BLaER1 (cell line): ENCODE data around the gene STARD7.
"Not testable (repeated sequence)": the region's sequence is repeated elsewhere in the genome, so short reads cannot be mapped to it uniquely, and the experiment has no call there.

Source experiments
- H3K27ac ChIP-seq: shearing (Covaris generic); formaldehyde crosslinking; 2 replicates; pipeline ENCODE4 v1.8.1; 2022
- H3K27me3 ChIP-seq: shearing (Covaris generic); formaldehyde crosslinking; 2 replicates; pipeline ENCODE4 v1.8.1; 2022
- H3K36me3 ChIP-seq: shearing (Covaris generic); formaldehyde crosslinking; 2 replicates; pipeline ENCODE4 v1.8.1; 2022
- H3K4me1 ChIP-seq: shearing (Covaris generic); formaldehyde crosslinking; 2 replicates; pipeline ENCODE4 v1.8.1; 2022
- H3K4me2 ChIP-seq: shearing (Covaris generic); formaldehyde crosslinking; 2 replicates; pipeline ENCODE4 v1.8.1; 2022
- H3K4me3 ChIP-seq: shearing (Covaris generic); formaldehyde crosslinking; 2 replicates; pipeline ENCODE4 v1.8.1; 2022
- H3K9ac ChIP-seq: shearing (Covaris generic); formaldehyde crosslinking; 2 replicates; pipeline ENCODE4 v1.8.1; 2022
- H3K9me3 ChIP-seq: shearing (Covaris generic); formaldehyde crosslinking; 2 replicates; pipeline ENCODE4 v1.8.1; 2022
- H4K20me1 ChIP-seq: shearing (Covaris generic); formaldehyde crosslinking; 2 replicates; pipeline ENCODE4 v1.8.1; 2022
- Cebpa-rat ChIP-seq: shearing (Covaris generic); IDR thresholded peaks from 2 replicates; pipeline ENCODE4 v1.8.1; 2022

Gene STARD7, protein sequence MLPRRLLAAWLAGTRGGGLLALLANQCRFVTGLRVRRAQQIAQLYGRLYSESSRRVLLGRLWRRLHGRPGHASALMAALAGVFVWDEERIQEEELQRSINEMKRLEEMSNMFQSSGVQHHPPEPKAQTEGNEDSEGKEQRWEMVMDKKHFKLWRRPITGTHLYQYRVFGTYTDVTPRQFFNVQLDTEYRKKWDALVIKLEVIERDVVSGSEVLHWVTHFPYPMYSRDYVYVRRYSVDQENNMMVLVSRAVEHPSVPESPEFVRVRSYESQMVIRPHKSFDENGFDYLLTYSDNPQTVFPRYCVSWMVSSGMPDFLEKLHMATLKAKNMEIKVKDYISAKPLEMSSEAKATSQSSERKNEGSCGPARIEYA

DNA sequence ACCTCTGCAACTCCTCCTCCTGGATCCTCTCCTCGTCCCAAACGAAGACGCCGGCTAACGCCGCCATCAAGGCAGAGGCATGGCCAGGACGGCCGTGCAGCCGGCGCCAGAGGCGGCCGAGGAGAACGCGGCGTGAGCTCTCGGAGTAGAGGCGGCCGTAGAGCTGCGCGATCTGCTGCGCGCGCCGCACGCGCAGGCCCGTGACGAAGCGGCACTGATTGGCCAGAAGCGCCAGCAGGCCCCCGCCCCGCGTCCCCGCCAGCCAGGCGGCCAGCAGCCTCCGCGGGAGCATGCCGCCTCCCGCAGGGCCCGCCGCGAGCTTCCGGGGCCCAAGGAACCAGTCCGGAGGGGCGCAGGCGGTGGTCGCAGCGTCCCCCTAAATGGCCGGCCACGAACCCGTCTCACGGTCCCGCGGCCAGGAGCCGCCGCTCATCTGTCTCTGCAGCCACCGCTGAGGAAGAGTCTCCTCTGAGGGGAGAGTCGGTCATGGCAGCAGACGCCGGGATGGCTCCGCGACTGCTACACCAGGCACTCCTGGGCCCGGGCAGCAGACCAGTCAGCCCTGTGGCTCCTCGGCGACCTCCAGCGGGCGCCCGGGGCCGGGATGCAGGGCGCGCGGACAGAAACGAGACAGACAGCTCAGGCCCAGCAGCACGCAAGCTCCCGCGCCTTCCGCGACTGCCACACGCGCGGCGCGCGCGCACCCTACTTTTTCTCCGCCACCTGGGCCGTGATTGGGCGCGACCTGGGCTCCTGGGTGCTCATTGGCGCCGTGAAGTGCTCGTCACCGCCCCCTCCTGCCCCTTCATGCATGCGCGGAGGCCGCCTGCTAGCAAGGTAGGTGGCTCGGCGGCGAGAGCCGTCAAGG is at the start of gene STARD7:
Gene STARD7, minus strand, starts transcription at position 685 of the 868 bp plus-strand sequence. Its CDS starts 393 bp downstream, at position 292.
- no peaks in the 10 kb centered on the region for H3K27me3 ChIP-seq
- TF ChIP-seq Cebpa-rat = no peak
- peaks cover 65% of the 10 kb centered on the region for H3K4me1 ChIP-seq
- peaks cover 47% of the 10 kb centered on the region for H4K20me1 ChIP-seq
- peak within 1 kb of the TSS; percentile 93 for H3K4me3 ChIP-seq
- peak within 1 kb of the TSS; percentile 97 for H3K27ac ChIP-seq
- H3K4me2 ChIP-seq = peak within 1 kb of the TSS; percentile 89
- peaks cover 16% of the 10 kb centered on the region for H3K36me3 ChIP-seq
- peak within 1 kb of the TSS; percentile 97 for H3K9ac ChIP-seq
- no peaks in the 10 kb centered on the region for H3K9me3 ChIP-seq

DNA sequence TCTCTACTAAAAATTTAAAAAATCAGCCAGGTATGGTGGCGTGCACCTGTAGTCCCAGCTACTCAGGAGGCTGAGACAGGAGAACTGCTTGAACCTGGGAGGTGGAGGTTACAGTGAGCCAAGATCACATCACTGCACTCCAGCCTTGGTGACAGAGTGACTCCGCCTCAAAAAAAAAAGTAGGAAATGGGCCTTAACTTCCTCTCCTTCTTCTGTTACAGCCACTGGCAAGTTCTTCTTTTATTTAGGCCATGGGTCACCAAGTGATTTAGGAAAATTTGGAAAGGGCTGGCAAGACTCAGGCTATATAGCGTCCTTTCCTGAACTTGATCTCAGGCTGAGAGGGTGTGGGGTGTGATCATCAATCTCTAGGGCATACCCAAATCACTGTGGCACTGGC is 49.1 kb upstream of the STARD7 start:
- peaks cover 80% of the 10 kb centered on the region for H3K36me3 ChIP-seq
- H3K27me3 ChIP-seq, H3K9me3 ChIP-seq, H3K4me3 ChIP-seq, H3K9ac ChIP-seq: not testable (repeated sequence)
- peak overlapping the region; percentile 81 for H3K4me2 ChIP-seq
- peaks cover 70% of the 10 kb centered on the region for H3K4me1 ChIP-seq
- peaks cover 51% of the 10 kb centered on the region for H4K20me1 ChIP-seq
- H3K27ac ChIP-seq = peak overlapping the region; percentile 78

DNA sequence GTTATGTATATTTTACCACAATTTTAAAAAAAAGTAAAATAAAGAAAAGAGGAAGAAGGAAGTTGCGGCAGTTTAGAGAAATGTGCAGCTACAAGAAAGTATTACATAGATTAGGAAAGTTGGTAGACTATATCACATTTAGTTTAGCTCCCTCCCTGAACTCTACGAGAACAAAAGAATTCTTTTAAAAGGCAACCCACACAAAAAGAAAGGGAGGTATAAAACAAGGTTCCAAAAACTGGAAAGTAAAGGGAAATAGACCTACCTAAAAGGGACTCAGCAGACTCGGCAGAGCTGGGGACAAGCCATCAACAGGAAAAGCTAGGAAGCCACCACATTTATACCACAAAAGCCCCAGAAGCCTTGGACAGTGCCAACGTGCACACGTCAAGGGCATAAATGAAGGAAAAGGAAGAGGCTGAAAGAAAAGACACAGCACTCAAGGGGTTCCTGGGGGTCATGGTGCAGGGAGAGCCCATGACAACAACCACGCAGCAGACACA is 48.0 kb upstream of the STARD7 start:
- Histone ChIP-seq H3K27ac (peak overlapping the region; percentile 78), H3K36me3 (peaks cover 80% of the 10 kb centered on the region), H3K4me1 (peaks cover 72% of the 10 kb centered on the region), H3K4me3 (no peak overlapping the region), H3K4me2 (peak overlapping the region; percentile 81), H3K27me3 (no peaks in the 10 kb centered on the region), H3K9ac (peak overlapping the region; percentile 75), H4K20me1 (peaks cover 41% of the 10 kb centered on the region), H3K9me3 (no peaks in the 10 kb centered on the region)
- TF ChIP-seq Cebpa-rat = no peak

DNA sequence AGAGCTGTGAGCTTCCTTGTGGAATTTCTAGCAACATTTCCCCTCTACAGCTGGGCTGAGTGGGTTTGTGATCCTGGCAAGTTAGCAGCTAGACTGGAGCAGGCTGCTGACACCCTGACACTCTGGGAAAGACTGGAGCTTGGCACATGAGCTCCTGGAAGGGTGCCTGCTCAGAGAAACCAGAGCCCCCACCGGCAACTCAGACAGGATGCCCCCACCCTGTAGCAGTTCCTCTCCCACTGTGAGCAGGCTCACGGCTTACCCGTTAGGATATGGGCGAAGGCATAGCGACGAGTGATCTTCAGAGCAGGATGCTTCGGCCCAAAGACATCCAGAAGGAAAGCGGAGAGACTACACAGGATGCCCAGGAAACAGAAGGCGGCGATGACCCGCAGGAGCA is 45.9 kb upstream of the STARD7 start:
- Histone ChIP-seq H3K36me3 (peaks cover 81% of the 10 kb centered on the region), H3K4me1 (peaks cover 66% of the 10 kb centered on the region), H3K9ac (peak overlapping the region; percentile 13; the same call in 1 of the 2 replicates), H3K27ac (0 out of 2 replicates have a peak overlapping the region, but pooled peaks have one; percentile 49), H3K4me2 (no peak overlapping the region), H4K20me1 (peaks cover 20% of the 10 kb centered on the region), H3K27me3 (no peaks in the 10 kb centered on the region), H3K9me3 (no peaks in the 10 kb centered on the region), H3K4me3 (no peak overlapping the region)
- no peak for TF ChIP-seq Cebpa-rat

DNA sequence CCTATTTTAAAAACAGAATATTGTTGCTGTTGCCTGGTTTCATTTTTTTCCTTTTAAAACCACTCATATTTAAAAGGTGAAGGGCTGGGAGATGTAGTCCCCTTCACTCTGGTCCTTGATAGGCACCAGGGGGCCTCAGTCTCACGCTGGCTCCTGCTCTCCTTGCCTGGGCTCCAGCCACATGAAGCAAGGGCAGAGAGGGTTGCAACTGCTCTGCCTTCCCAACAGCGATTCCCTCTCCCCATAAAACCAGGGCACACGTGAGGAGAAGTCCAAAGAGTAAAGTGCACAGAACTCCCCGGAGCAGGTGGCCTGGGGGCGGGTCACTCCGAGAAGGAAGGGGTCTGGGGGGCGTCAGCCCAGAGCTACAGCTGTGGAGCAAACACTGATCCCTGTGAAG is 44.4 kb upstream of the STARD7 start:
- peaks cover 6% of the 10 kb centered on the region; the same call in 1 of the 2 replicates for H4K20me1 ChIP-seq
- no peak overlapping the region for H3K4me3 ChIP-seq
- TF ChIP-seq Cebpa-rat = no peak
- H3K36me3 ChIP-seq = peaks cover 70% of the 10 kb centered on the region
- H3K9me3 ChIP-seq = no peaks in the 10 kb centered on the region
- no peak overlapping the region for H3K4me2 ChIP-seq
- no peak overlapping the region for H3K9ac ChIP-seq
- no peaks in the 10 kb centered on the region for H3K27me3 ChIP-seq
- H3K27ac ChIP-seq = no peak overlapping the region
- H3K4me1 ChIP-seq = peaks cover 50% of the 10 kb centered on the region

DNA sequence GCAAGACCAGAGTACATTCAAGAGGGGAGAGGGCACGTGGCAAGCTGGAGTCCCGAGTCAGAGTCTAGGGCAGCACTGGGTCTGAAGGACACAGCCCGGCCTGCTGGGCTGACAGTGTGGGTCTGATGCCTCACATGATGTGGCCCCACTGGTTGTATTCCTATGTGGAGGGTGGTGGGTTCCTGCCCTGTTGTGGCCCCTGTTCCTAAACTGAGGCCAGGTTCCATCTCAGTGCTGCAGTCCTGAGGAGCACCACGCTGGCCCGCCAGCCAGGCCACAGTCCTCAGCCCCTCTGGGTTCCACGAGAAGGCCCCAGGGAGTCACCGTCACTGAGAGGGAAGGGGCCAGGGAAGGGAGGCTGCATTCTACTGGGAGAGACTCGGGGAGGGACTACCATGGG is 43.9 kb upstream of the STARD7 start:
- no peak overlapping the region for H3K4me3 ChIP-seq
- H3K4me2 ChIP-seq = no peak overlapping the region
- no peaks in the 10 kb centered on the region for H3K9me3 ChIP-seq
- peaks cover 70% of the 10 kb centered on the region for H3K36me3 ChIP-seq
- H3K27me3 ChIP-seq = no peaks in the 10 kb centered on the region
- TF ChIP-seq Cebpa-rat = no peak
- H3K27ac ChIP-seq = no peak overlapping the region
- 0 out of 2 replicates have a peak, but pooled peaks cover under 1% of the 10 kb centered on the region for H4K20me1 ChIP-seq
- H3K4me1 ChIP-seq = peaks cover 48% of the 10 kb centered on the region
- no peak overlapping the region for H3K9ac ChIP-seq

DNA sequence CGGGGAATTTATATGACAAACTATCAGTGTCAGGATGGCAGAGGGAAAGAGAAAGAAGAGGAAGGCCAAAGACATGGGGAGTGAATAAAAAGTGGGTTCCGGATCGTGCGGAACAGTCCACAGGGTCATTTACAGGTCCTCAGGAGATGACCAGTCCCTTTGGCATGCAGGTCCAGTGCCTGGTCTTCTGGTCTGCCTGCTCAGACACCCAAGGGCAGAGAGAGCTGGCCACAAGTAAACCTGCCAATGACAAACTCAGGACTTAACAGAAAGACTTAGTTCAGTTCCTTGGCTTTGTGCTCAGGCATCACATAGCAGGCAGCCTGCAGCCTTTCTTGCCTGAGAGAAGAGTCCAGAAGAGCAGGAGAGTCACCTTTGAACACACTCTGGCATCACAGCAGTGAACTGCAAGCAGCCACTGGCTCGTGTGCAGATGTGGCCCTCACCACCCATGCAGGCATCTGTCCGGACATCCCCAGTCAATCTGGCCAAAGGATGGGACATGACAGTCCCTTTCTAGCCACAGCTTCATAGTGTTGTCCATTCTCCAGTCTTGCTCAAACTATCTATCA is 43.2 kb upstream of the STARD7 start:
- no peaks in the 10 kb centered on the region for H3K9me3 ChIP-seq
- no peak overlapping the region for H3K27ac ChIP-seq
- no peak overlapping the region for H3K9ac ChIP-seq
- no peak overlapping the region for H3K4me2 ChIP-seq
- H3K4me1 ChIP-seq = peaks cover 48% of the 10 kb centered on the region
- no peak for TF ChIP-seq Cebpa-rat
- H3K4me3 ChIP-seq = no peak overlapping the region
- no peaks in the 10 kb centered on the region for H4K20me1 ChIP-seq
- H3K27me3 ChIP-seq = no peaks in the 10 kb centered on the region
- H3K36me3 ChIP-seq = peaks cover 70% of the 10 kb centered on the region

DNA sequence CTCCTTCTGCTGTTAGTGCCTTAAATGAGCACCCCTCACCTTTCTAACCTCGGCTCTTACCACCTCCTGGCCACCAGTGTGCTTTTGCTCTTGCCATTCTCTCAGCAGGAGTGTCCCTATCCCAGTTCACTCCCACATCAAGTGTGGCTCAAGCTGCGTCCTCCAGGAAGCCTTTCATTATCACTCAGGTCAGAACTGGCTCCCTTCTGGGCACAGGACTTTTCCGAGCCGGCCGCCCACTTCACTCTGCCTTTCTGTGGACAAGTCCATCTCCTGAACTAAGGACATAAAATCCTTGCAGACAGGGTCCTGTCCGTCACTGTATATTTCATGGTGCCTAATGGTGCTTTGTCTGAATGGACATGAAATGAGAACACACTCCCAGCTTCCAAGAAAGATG is 41.6 kb upstream of the STARD7 start:
- Histone ChIP-seq H4K20me1 (no peaks in the 10 kb centered on the region), H3K4me2 (no peak overlapping the region), H3K27me3 (no peaks in the 10 kb centered on the region), H3K9ac (0 out of 2 replicates have a peak overlapping the region, but pooled peaks have one; percentile 16), H3K9me3 (no peaks in the 10 kb centered on the region), H3K4me3 (no peak overlapping the region), H3K4me1 (peaks cover 53% of the 10 kb centered on the region), H3K36me3 (peaks cover 59% of the 10 kb centered on the region), H3K27ac (0 out of 2 replicates have a peak overlapping the region, but pooled peaks have one; percentile 29)
- no peak for TF ChIP-seq Cebpa-rat

DNA sequence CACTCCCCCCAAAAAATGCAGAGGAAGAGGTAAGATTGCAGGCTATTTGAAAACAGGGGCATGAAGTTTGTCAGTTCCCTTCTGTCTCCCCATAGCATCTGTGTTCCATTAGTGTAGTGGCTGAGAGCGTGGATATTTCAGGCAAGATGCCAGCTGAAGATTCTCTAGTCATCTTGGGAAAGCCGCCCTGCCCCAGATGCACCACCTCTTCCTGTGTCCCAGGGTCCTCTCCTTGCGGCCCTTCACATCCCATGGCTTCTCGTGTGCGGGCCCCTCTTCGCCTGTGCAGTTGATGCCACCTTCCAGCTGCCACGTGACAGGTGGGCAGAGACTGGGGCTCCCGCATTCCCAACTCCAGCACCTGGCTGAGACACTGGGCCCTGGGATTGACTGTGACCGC is 41.0 kb upstream of the STARD7 start:
- H3K4me1 ChIP-seq = peaks cover 50% of the 10 kb centered on the region
- H3K36me3 ChIP-seq = peaks cover 53% of the 10 kb centered on the region
- no peak overlapping the region for H3K9ac ChIP-seq
- no peak for TF ChIP-seq Cebpa-rat
- no peak overlapping the region for H3K4me3 ChIP-seq
- no peak overlapping the region for H3K27ac ChIP-seq
- H4K20me1 ChIP-seq = no peaks in the 10 kb centered on the region
- no peak overlapping the region for H3K4me2 ChIP-seq
- H3K9me3 ChIP-seq = no peaks in the 10 kb centered on the region
- no peaks in the 10 kb centered on the region for H3K27me3 ChIP-seq
